ENCODE results near the gene WDR38. TPM values are rescaled to one million over a fixed set of nuclear protein-coding genes. Genes with fewer than 3 reads are reported as not detected.

WDR38 gene
- total RNA-seq, 4 donors from 2014 or later = 0.39 TPM; not detected in 3

DNA sequence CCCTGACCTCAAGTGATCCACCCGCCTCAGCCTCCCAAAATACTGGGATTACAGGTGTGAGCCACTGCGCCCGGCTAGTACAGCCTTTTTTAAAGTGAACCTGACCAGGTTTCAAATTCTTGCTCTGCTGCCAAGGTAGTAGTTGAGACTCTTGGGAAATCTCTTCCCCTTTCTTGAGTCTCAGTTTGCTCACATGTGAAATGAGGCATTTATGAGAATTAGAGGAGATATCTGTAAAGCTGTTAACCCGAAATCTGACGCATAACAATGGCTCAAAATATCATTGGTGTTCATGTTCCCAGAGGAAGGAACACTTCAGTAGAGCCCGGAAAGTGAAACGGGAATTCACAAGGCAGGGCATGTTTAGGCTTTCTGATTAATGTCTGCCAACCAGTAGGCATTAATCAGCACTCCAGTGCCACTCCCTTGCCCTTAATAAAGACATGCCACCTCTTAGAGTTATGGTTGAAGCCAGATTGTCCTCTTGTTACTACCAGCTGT, 10.2 kb downstream of the WDR38 start:
- Histone ChIP-seq H3K36me3 (peaks cover 0 to 24% (median 8%) of the 10 kb centered on the region in 3 donors), H3K27me3 (no peaks in the 10 kb centered on the region), H3K9me3 (no peaks in the 10 kb centered on the region), H3K4me1 (peaks cover 0 to 50% (median 24%) of the 10 kb centered on the region in 4 donors), H3K27ac (peak overlapping the region in 2 of 4 donors; percentile 13 to 89), H3K4me3 (no peak overlapping the region)
- WGBS, 2 donors = 66 to 74% methylated on average over 7 of the region's 7 CpGs
- no peak for TF ChIP-seq EP300 (IDR thresholded peaks at IDR 0.05)
- no peak for TF ChIP-seq POLR2A (IDR thresholded peaks at IDR 0.05)
- TF ChIP-seq, protein P1, sequence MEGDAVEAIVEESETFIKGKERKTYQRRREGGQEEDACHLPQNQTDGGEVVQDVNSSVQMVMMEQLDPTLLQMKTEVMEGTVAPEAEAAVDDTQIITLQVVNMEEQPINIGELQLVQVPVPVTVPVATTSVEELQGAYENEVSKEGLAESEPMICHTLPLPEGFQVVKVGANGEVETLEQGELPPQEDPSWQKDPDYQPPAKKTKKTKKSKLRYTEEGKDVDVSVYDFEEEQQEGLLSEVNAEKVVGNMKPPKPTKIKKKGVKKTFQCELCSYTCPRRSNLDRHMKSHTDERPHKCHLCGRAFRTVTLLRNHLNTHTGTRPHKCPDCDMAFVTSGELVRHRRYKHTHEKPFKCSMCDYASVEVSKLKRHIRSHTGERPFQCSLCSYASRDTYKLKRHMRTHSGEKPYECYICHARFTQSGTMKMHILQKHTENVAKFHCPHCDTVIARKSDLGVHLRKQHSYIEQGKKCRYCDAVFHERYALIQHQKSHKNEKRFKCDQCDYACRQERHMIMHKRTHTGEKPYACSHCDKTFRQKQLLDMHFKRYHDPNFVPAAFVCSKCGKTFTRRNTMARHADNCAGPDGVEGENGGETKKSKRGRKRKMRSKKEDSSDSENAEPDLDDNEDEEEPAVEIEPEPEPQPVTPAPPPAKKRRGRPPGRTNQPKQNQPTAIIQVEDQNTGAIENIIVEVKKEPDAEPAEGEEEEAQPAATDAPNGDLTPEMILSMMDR (IDR thresholded peaks at IDR 0.05) = no peak
- no peak for DNase-seq (ENCODE audit: low spot score in 2 of 2)

DNA sequence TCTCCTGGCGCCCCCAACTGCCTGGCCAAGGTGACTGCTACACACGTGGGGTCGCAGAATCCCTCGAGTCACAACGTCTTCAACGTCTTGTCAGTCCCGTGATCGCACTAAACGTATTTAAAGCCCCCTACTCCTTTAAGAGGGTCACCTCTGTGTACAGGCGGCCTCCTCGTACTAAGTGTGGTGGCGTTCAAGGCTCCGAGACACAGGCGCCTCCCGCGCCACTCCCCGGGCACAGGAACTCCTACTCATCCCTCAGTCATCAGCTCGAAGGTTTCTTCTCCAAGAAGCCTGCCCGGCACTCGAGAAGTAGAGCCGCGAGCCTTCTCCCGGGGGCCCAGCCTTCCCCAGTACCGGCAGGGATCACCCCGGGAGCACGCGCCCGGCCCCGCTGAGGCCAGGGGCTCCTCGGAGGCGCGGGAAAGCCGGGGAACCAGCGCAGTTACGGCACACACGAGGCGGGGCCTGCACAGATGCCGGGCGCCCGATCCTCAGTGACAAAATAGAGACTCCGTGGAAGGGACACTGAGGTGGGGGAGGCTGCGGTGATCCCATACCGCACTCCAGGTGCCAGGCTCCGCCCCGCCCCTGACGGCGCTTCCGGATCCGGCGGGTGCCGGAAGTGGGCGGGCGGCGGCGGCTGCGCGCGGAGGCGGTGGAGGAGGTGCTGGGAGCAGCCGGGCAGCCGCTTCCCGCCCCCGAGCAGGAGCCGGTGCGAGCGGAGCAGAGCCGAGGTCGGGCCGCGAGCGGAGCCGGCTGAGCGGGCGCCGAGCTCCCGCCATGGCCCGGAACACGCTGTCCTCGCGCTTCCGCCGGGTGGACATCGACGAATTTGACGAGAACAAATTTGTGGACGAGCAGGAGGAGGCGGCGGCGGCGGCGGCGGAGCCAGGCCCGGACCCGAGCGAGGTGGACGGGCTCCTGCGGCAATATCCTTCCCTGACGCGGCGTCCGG, 15.5 kb downstream of the WDR38 start:
- peak; percentile 67 to 68 for DNase-seq (ENCODE audit: low spot score in 2 of 2)
- Histone ChIP-seq H3K36me3 (peaks cover 0 to 10% (median 0%) of the 10 kb centered on the region in 3 donors), H3K27ac (peak overlapping the region; percentile 83 to 97 (median 93)), H3K9me3 (no peaks in the 10 kb centered on the region), H3K4me3 (peak overlapping the region; percentile 66 to 99 (median 88)), H3K4me1 (peaks cover 0 to 57% (median 33%) of the 10 kb centered on the region in 4 donors), H3K27me3 (no peaks in the 10 kb centered on the region)
- 0 to 1% methylated on average over 50 to 98 of the region's 101 CpGs for WGBS, 2 donors
- TF ChIP-seq, protein P1 (IDR thresholded peaks at IDR 0.05) = peak in 1 of 5 experiments; percentile 28
- peak; percentile 90 to 95 for TF ChIP-seq POLR2A (IDR thresholded peaks at IDR 0.05)
- TF ChIP-seq EP300 (IDR thresholded peaks at IDR 0.05) = peak; percentile 52 to 94

DNA sequence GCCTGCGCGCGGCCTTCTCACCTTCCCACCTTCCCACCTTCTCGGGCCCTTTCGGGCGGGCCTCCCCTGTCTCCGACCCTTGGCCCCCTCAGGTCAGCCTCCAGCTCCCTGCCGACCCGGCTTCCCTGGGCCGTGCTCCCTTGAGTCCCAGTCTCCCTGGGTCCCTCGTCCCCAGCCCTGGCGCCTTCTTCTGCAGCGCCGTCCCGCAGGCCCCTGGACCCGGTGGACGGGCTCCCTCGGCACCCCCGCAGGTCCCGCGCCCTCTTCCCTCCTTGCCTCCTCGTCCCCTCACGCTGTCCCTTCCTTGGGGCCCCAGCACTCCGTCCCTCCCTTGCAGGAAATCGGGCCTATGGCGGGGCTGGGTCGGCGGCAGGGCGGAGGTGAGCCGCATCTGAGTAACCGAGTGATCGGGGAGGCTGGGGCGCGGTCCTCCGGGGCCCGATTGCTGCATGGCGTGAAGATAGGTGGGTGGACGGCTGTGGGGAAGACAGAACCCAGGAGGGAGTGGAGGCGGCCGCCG, 16.3 kb downstream of the WDR38 start:
- no peak for TF ChIP-seq EP300 (IDR thresholded peaks at IDR 0.05)
- Histone ChIP-seq H3K4me1 (peaks cover 0 to 58% (median 33%) of the 10 kb centered on the region in 4 donors), H3K27me3 (no peaks in the 10 kb centered on the region), H3K36me3 (peaks cover 0 to 17% (median 0%) of the 10 kb centered on the region in 3 donors), H3K9me3 (no peaks in the 10 kb centered on the region), H3K4me3 (peak overlapping the region; percentile 66 to 99 (median 88)), H3K27ac (peak overlapping the region; percentile 83 to 97 (median 93))
- DNase-seq (ENCODE audit: low spot score in 2 of 2) = no peak
- 1 to 2% methylated on average over 28 to 40 of the region's 41 CpGs for WGBS, 2 donors

DNA sequence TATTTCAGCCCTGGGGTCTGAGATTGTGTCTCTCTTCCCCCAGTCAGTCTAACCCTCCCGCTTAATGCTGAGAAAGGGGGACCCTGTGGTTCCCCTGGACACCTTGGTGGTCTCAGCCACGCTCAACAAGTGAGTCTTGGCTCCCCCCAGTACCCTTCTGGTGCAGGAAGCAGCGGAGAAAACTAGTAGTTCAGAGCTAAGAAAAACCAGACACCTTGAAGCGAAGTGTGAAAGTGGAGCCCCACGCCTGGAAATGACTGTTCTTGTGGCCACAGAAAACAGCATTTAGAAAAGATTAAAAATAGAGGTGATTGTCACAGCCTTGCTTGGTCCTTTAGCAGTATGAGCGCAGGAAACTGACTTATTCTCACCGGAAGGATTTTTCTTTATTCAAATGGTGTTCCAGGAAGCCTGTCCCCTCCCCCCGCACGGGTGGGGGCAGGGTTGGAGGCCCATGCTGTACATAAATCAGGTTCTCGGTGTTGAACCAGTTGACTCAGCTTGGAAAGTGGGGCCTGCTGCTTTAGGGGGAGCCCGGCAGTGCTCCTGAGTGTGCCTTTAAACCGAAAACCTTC, 16.8 kb downstream of the WDR38 start:
- DNase-seq (ENCODE audit: low spot score in 2 of 2) = no peak
- H3K27me3 ChIP-seq = no peaks in the 10 kb centered on the region
- peak overlapping the region in 3 of 4 donors; percentile 83 to 97 (median 96) for H3K27ac ChIP-seq
- no peak for TF ChIP-seq EP300 (IDR thresholded peaks at IDR 0.05)
- TF ChIP-seq, protein P1 (IDR thresholded peaks at IDR 0.05) = no peak
- no peak for TF ChIP-seq POLR2A (IDR thresholded peaks at IDR 0.05)
- peak overlapping the region; percentile 66 to 99 (median 88) for H3K4me3 ChIP-seq
- WGBS, 2 donors = 7 to 10% methylated on average over 12 of the region's 12 CpGs
- H3K9me3 ChIP-seq = no peaks in the 10 kb centered on the region
- peaks cover 0 to 58% (median 33%) of the 10 kb centered on the region in 4 donors for H3K4me1 ChIP-seq
- peaks cover 0 to 23% (median 0%) of the 10 kb centered on the region in 3 donors for H3K36me3 ChIP-seq

DNA sequence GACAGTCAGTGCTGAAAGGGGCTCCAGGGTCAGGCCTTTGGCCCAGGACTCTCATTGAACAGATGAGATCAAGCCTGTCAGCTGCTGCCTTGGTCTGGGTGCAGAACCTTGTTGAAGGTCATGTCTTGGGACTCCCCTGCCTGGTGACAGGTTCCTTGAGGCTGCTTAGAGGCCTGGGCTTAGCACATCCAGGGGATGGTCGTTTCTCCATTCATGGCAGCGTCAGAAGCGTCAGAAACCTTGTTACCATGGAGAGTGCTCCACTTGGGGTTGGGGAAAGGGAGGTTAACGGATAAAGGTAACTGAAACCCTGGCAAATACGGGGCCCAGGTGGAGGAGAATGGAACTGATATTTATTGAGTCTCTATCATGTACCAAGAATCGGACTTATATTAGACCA, 17.5 kb downstream of the WDR38 start:
- Histone ChIP-seq H3K4me1 (peaks cover 0 to 58% (median 33%) of the 10 kb centered on the region in 4 donors), H3K9me3 (no peaks in the 10 kb centered on the region), H3K36me3 (peaks cover 0 to 29% (median 0%) of the 10 kb centered on the region in 3 donors), H3K4me3 (peak overlapping the region in 3 of 4 donors; percentile 66 to 91 (median 86)), H3K27ac (peak overlapping the region in 3 of 4 donors; percentile 83 to 97 (median 96)), H3K27me3 (no peaks in the 10 kb centered on the region)
- no peak for DNase-seq (ENCODE audit: low spot score in 2 of 2)
- 61 to 69% methylated on average over 6 of the region's 6 CpGs for WGBS, 2 donors
- TF ChIP-seq, protein P1 (IDR thresholded peaks at IDR 0.05) = no peak
- TF ChIP-seq POLR2A (IDR thresholded peaks at IDR 0.05) (no peak), EP300 (IDR thresholded peaks at IDR 0.05) (no peak)
